ENCODE measurements around the gene CEP250.

The CEP250 gene

Small RNA genes lying within 50 kb of the gene (small RNA-seq; reads per million reads assigned to genes)
- 5.1 reads per million, percentile 21 among the genes with 10 or more reads in this experiment for gene MIR1289-1 (ENCODE audit: insufficient read depth)

Data from neuronal stem cell (in vitro differentiated cells).